Measurements from ENCODE around the gene TPH1. TPM values are rescaled to one million over a fixed set of nuclear protein-coding genes. Genes with fewer than 3 reads are reported as not detected.
"Not testable (repeated sequence)": the region's sequence is repeated elsewhere in the genome, so short reads cannot be mapped to it uniquely, and the experiment has no call there.

The TPH1 gene
- total and polyA plus RNA-seq, 2 donors, result 0.24 to 0.75 TPM

GRCh38 chr11:18000128-18000527, 45.9 kb downstream of the TPH1 start:
- H3K4me1 ChIP-seq (ENCODE audit: control insufficient read depth in 2 of 2, insufficient read depth in 2 of 2, low read length in 2 of 2); H3K9me3 ChIP-seq (ENCODE audit: control insufficient read depth in 2 of 2, insufficient read depth in 1 of 2, low read length in 1 of 2); H3K4me3 ChIP-seq (ENCODE audit: low read length in 2 of 2); DNase-seq (ENCODE audit: low read depth in 6 of 9, low spot score in 9 of 9); H3K27ac ChIP-seq (ENCODE audit: low read depth in 1 of 2, low read length in 1 of 2); H3K27me3 ChIP-seq (ENCODE audit: control insufficient read depth in 2 of 2, insufficient read depth in 1 of 2, low read length in 1 of 2): not testable (repeated sequence)
- peaks cover 10 to 30% of the 10 kb centered on the region in 2 donors for H3K36me3 ChIP-seq (ENCODE audit: control insufficient read depth in 2 of 2, insufficient read depth in 2 of 2, low read length in 1 of 2)
- WGBS, result 98% methylated on average over 4 of the region's 4 CpGs

Other genes starting within 250 kb of the TPH1 start
- 52.8 TPM for gene SERGEF, start 33.2 kb downstream of the TPH1 start, total RNA-seq
- gene SERGEF, start 33.2 kb downstream of the TPH1 start, polyA plus RNA-seq, result 84.2 TPM
- gene SAAL1, start 59.8 kb upstream of the TPH1 start, total RNA-seq, result 25.9 TPM
- 19.4 TPM for gene SAAL1, start 59.8 kb upstream of the TPH1 start, polyA plus RNA-seq
- gene MRGPRX3, start 86.3 kb upstream of the TPH1 start, total RNA-seq, result not detected
- gene MRGPRX3, start 86.3 kb upstream of the TPH1 start, polyA plus RNA-seq, result 0.05 TPM
- not detected for gene MRGPRX4, start 126.6 kb upstream of the TPH1 start, total RNA-seq
- gene MRGPRX4, start 126.6 kb upstream of the TPH1 start, polyA plus RNA-seq, result 0.07 TPM
- gene SAA4, start 190.5 kb upstream of the TPH1 start, total RNA-seq, result 0.61 TPM
- gene SAA4, start 190.5 kb upstream of the TPH1 start, polyA plus RNA-seq, result 19.4 TPM
- 7.9 TPM for gene SAA2, start 202.4 kb upstream of the TPH1 start, total RNA-seq
- 605 TPM for gene SAA2, start 202.4 kb upstream of the TPH1 start, polyA plus RNA-seq
- 19.0 TPM for gene SAA1, start 220.0 kb upstream of the TPH1 start, total RNA-seq
- gene SAA1, start 220.0 kb upstream of the TPH1 start, polyA plus RNA-seq, result 1,843 TPM